SKM-1 (cell line): Measurements from ENCODE around the gene TFRC.
"Not testable (repeated sequence)": the region's sequence is repeated elsewhere in the genome, so short reads cannot be mapped to it uniquely, and the experiment has no call there.

Experiments
- DNase-seq: peaks from one replicate; lab custom pipeline; 2025; ENCODE audit not compliant: unreplicated experiment; lab: John Stamatoyannopoulos, UW

TFRC gene

DNA sequence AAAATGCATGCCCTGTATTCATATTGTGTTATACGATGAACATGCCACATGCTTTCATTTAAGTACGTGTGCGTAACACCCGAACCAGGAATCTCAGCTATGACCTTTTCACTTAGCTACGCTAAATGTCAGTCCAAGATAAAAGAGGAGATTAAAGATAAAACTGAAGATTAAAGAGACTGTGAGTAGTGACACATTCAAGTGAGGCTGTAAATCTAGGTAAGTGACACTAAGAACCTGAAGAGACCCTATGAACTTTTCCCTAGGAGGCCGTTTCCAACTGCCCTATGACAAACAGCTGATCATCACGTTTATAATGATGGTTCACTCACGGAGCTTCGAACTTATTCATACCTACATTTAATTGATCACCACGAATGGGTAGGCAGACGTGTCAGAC lies 32.2 kb downstream of the TFRC start:
- no peak for DNase-seq

- no peak for DNase-seq
Observed at GRCh38 chr3:196048922-196049598, 32.8 kb downstream of the TFRC start.

DNA sequence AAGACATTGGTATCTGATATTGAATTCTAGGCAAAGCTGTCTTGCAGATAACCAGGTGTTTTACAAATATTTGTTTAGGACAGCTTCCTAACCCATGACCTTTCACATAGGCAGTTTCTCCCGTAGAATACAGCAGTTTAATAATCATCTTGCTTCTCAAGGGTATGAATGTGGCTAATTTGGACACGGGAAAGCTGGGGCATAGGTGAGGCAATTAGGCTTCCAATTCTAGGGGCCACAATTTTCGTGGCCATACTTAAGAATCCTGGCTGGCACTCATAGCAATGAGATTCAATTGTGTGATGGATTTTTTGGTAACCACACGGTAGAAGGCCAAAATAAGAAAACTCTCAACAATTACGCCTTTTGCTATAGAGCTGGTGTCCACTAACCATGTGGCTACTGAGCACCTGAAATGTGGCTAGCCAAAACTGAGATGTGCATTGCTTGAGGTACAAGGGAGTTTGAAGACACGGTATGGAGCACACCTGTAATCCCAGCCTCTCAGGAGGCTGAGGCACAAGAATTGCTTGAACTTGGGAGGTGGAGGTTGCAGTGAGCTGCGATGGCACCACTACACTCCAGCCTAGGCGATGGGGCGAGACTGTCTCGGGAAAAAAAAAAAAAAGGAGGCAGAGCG lies 34.4 kb downstream of the TFRC start:
- DNase-seq = no peak

- DNase-seq = no peak
Observed at GRCh38 chr3:196044513-196044912, 37.4 kb downstream of the TFRC start.

- no peak for DNase-seq
Observed at GRCh38 chr3:196042673-196043072, 39.2 kb downstream of the TFRC start.

GRCh38 chr3:196039359-196039758 lies 42.5 kb downstream of the TFRC start:
- DNase-seq = no peak

DNA sequence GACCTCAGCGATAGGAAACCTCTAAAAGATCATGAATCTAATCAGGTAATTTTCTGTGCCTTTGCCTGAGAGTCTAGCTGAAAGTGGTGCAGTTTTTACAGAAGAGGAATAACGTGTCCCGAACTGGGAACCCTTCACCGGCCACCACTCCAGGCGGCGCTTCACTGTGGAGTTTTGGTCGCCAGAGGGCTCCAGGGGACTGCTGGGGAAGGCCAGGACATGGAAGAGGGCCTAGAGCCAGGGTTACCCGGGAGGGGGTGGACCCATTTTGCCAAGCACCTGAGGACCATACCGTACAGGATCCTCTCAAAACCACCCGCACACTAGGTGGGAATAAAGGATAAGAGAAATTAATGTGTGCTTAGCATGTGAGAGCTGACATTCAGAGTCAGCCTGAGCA lies 55.8 kb downstream of the TFRC start:
- DNase-seq = not testable (repeated sequence)

GRCh38 chr3:196024968-196025367 lies 56.9 kb downstream of the TFRC start:
- no peak for DNase-seq

- no peak for DNase-seq
Observed at GRCh38 chr3:196023947-196024346, 57.9 kb downstream of the TFRC start.

- DNase-seq = not testable (repeated sequence)
Observed at GRCh38 chr3:196022499-196022878, 59.4 kb downstream of the TFRC start.

GRCh38 chr3:196020373-196020772 lies 61.5 kb downstream of the TFRC start:
- no peak for DNase-seq

DNA sequence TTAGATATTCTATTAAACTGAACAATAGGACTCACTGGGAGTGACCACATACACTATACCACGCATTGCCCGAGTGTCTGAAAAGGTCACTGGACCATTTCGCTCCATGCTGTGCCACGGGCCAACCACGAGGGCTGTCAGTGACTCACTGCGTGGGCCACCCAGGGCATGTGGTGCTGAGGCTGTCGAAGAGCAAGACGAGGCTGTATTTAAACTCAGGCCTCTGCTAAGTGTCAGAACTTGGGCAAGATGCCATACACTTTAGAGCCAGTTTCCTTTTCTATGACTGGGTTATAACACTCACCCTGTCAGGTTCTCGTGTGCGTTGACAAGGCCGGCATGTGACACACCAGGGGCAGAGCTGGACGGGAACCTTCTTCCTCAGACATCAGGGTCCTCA lies 62.3 kb downstream of the TFRC start:
- DNase-seq = not testable (repeated sequence)

- not testable (repeated sequence) for DNase-seq
Observed at GRCh38 chr3:196018159-196018558, 63.7 kb downstream of the TFRC start.

- DNase-seq = no peak
Observed at GRCh38 chr3:196016485-196016884, 65.4 kb downstream of the TFRC start.

DNA sequence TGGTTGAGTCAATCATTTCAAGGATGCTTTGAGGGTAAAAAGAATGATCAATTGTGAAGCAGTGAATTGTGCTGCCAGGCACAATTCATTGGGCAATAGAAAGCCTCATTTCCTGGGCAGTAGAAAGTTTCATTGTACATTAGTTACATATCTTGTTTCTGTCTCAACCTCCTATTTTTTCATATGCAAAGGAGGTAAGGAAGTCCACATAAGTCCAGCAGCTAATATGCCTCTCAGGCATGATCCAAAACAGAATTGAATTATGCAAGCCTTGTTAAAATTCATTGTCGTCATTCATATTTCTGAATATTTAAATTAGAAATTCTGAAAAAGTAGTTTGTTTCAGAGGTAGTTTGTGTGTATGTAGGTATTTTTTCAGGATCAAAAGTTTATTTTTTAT lies 65.8 kb downstream of the TFRC start:
- DNase-seq = no peak

- no peak for DNase-seq
Observed at GRCh38 chr3:196013587-196014487, 68.1 kb downstream of the TFRC start.

DNA sequence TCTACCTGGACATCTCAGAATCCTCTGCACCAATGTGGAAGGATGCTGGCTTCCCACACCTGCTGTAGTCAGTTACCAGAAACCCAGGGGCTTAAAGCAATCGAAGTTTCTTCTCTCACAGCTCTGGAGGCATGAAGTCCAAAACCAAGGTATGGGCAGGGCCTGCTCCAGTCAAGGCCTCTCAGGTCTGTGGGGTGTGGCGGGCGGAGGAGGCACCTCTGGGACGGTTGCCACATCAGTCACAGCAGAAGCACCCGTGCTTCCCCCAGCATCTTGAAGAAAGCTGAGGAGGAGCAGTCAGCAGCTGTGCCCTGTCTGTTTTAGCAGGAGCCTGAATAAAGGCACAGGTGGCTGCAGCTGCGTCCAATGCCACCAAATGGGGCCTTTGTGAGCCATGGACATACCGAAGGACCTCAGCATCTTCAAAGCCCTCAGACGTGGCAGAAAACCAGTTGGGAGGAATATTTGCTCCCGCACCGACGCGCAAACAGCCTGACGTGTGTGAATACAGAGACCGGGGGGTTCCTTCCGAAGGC lies 68.9 kb downstream of the TFRC start:
- DNase-seq = no peak

GRCh38 chr3:196012481-196012880 lies 69.4 kb downstream of the TFRC start:
- no peak for DNase-seq

- DNase-seq = no peak
Observed at GRCh38 chr3:196009456-196009855, 72.4 kb downstream of the TFRC start.

- no peak for DNase-seq
Observed at GRCh38 chr3:196008929-196009328, 73.0 kb downstream of the TFRC start.

GRCh38 chr3:196008387-196008786 lies 73.5 kb downstream of the TFRC start:
- no peak for DNase-seq
